Tibial artery (tissue), 4 donors: ENCODE results near the gene FBXL14.

Experiments
- DNase-seq, 2 donors: peaks; one replicate each; pipeline ENCODE4 v3.0.0-alpha.2; 2019
- H3K27ac ChIP-seq, 2 donors: fragments of 200-600 bp; sonication (generic) in 1 of 2; 1 replicate in 1 of 2; 2 replicates in 1 of 2; pipeline ENCODE4 v1.5.1; 2018 to 2019; ENCODE audit warnings: mild to moderate bottlenecking in 1 of 2
- H3K27me3 ChIP-seq, 2 donors: fragments of 200-600 bp; sonication (generic) in 1 of 2; one replicate each; pipeline versions ENCODE4 v1.5.1 to v1.6.0; 2016 to 2019
- H3K36me3 ChIP-seq, 3 donors: fragments of 200-600 bp; sonication (generic) in 2 of 3; one replicate each; pipeline ENCODE4 v1.5.1; 2016 to 2019; ENCODE audit warnings: mild to moderate bottlenecking in 2 of 3
- H3K4me1 ChIP-seq, 4 donors: fragments of 200-600 bp; sonication (generic) in 2 of 4; 1 replicate in 3 of 4; 2 replicates in 1 of 4; pipeline ENCODE4 v1.5.1; 2016 to 2019
- H3K4me3 ChIP-seq, 2 donors: fragments of 200-600 bp; sonication (generic) in 1 of 2; 1 replicate in 1 of 2; 2 replicates in 1 of 2; pipeline ENCODE4 v1.5.1; 2018 to 2019; ENCODE audit warnings: mild to moderate bottlenecking in 2 of 2
- H3K9me3 ChIP-seq, 3 donors: fragments of 200-600 bp; sonication (generic) in 1 of 3; one replicate each; pipeline ENCODE4 v1.5.1; 2016 to 2019
- CTCF ChIP-seq, 2 experiments: fragments of 200-600 bp in 1 of 2; fragments of 450-650 bp in 1 of 2; IDR thresholded peaks; one replicate each; pipeline ENCODE4 v1.5.1; 2017 to 2019; ENCODE audit warnings: antibody characterized with exemption in 2 of 2, mild to moderate bottlenecking in 1 of 2, moderate library complexity in 1 of 2
- intact Hi-C: fragments of 100-400 bp; cut with DNase I; formaldehyde crosslinking; loops from one replicate; pipeline ENCODE4 v1.15.0; 2023; ENCODE audit warnings: low total_unique reads

Gene FBXL14

GRCh38 chr12:1534748-1535147 lies 59.6 kb downstream of the FBXL14 start:
- no peaks in the 10 kb centered on the region for H3K36me3 ChIP-seq
- H3K27ac ChIP-seq: no peak overlapping the region
- no peaks in the 10 kb centered on the region for H3K9me3 ChIP-seq
- no peak for DNase-seq
- peaks cover 0 to 15% of the 10 kb centered on the region in 2 donors for H3K27me3 ChIP-seq
- no peak overlapping the region for H3K4me3 ChIP-seq
- H3K4me1 ChIP-seq: peaks cover 0 to 26% (median 17%) of the 10 kb centered on the region in 4 donors
- intact Hi-C loops: no loop called here
- no peak for TF ChIP-seq CTCF (IDR thresholded peaks at IDR 0.05)

GRCh38 chr12:1533602-1534304 lies 60.6 kb downstream of the FBXL14 start:
- H3K36me3 ChIP-seq: no peaks in the 10 kb centered on the region
- no peaks in the 10 kb centered on the region for H3K9me3 ChIP-seq
- H3K4me3 ChIP-seq: no peak overlapping the region
- intact Hi-C loops: no loop called here
- DNase-seq: no peak
- peaks cover 0 to 29% (median 19%) of the 10 kb centered on the region in 4 donors for H3K4me1 ChIP-seq
- no peak for TF ChIP-seq CTCF (IDR thresholded peaks at IDR 0.05)
- no peak overlapping the region for H3K27ac ChIP-seq
- H3K27me3 ChIP-seq: peaks cover 0 to 22% of the 10 kb centered on the region in 2 donors

- Histone ChIP-seq H3K9me3 (no peaks in the 10 kb centered on the region), H3K27ac (no peak overlapping the region), H3K4me3 (no peak overlapping the region), H3K36me3 (no peaks in the 10 kb centered on the region), H3K27me3 (peaks cover 0 to 22% of the 10 kb centered on the region in 2 donors), H3K4me1 (peaks cover 0 to 29% (median 19%) of the 10 kb centered on the region in 4 donors)
- intact Hi-C loops: no loop called here
- DNase-seq: no peak
- TF ChIP-seq CTCF (IDR thresholded peaks at IDR 0.05): no peak
These were observed 61.2 kb downstream of the FBXL14 start for GRCh38 chr12:1533205-1533601.

- no peaks in the 10 kb centered on the region for H3K36me3 ChIP-seq
- peaks cover 0 to 22% of the 10 kb centered on the region in 2 donors for H3K27me3 ChIP-seq
- no peak overlapping the region for H3K4me3 ChIP-seq
- intact Hi-C loops: no loop called here
- H3K4me1 ChIP-seq: peaks cover 0 to 29% (median 19%) of the 10 kb centered on the region in 4 donors
- no peaks in the 10 kb centered on the region for H3K9me3 ChIP-seq
- H3K27ac ChIP-seq: no peak overlapping the region
- DNase-seq: no peak
- no peak for TF ChIP-seq CTCF (IDR thresholded peaks at IDR 0.05)
These were observed 61.8 kb downstream of the FBXL14 start for GRCh38 chr12:1532375-1533165.

- Histone ChIP-seq H3K4me3 (peak overlapping the region; percentile 55 to 64), H3K9me3 (no peaks in the 10 kb centered on the region), H3K27me3 (peaks cover 0 to 22% of the 10 kb centered on the region in 2 donors), H3K4me1 (peaks cover 0 to 29% (median 19%) of the 10 kb centered on the region in 4 donors), H3K36me3 (no peaks in the 10 kb centered on the region), H3K27ac (peak overlapping the region in 1 of 2 donors; percentile 38)
- no peak for TF ChIP-seq CTCF (IDR thresholded peaks at IDR 0.05)
- peak in 1 of 2 donors; percentile 63 for DNase-seq
- intact Hi-C loops: no loop called here
These were observed 62.6 kb downstream of the FBXL14 start for GRCh38 chr12:1531654-1532374.
